Ovary (tissue), 3 donors: ENCODE results near the gene FANCC.

Source experiments
- EP300 ChIP-seq: sonication (generic); formaldehyde crosslinking; IDR thresholded peaks from one replicate; pipeline ENCODE4 v1.6.1; 2017; ENCODE audit warnings: antibody characterized with exemption
- POLR2A ChIP-seq: fragments of 450-650 bp; IDR thresholded peaks from one replicate; pipeline ENCODE4 v1.6.1; 2017; ENCODE audit warnings: antibody characterized with exemption, mild to moderate bottlenecking, moderate library complexity
- TF ChIP-seq, protein P1 (sequence below), 3 donors: fragments of 450-650 bp in 2 of 3; fragments of 200-600 bp in 1 of 3; IDR thresholded peaks; one replicate each; pipeline versions ENCODE4 v1.5.1 to v1.8.0; 2016 to 2022; ENCODE audit warnings: antibody characterized with exemption in 3 of 3, mild to moderate bottlenecking in 1 of 3
- donor health status: DM: no; HTN: no; CAD: no.

DNA sequence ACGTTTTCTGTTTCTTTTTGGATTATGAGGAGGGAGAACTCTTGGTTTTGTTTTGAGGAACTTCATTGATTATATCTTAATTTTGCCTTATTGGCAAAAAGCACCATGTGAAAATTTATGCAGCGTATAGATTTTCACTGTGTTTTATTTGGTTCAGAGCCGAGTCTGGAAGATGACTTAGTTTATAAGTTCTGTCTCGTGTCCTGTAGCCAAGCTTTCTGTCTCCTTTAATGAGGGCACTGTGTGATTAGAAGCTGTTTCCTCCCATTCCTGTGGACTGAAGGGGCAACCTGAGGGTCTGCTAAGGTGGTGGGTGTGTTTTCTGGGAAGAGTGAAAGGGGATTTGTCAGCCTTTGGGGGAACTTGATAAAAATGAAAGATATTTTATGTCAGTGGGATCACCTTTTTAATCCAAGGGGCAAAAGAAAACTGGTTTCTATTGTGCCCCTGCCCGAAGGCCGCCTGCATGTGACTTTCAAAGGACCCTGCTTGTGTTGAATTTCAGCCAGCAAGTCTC is 262.1 kb downstream of the FANCC start:
- TF ChIP-seq, protein P1, sequence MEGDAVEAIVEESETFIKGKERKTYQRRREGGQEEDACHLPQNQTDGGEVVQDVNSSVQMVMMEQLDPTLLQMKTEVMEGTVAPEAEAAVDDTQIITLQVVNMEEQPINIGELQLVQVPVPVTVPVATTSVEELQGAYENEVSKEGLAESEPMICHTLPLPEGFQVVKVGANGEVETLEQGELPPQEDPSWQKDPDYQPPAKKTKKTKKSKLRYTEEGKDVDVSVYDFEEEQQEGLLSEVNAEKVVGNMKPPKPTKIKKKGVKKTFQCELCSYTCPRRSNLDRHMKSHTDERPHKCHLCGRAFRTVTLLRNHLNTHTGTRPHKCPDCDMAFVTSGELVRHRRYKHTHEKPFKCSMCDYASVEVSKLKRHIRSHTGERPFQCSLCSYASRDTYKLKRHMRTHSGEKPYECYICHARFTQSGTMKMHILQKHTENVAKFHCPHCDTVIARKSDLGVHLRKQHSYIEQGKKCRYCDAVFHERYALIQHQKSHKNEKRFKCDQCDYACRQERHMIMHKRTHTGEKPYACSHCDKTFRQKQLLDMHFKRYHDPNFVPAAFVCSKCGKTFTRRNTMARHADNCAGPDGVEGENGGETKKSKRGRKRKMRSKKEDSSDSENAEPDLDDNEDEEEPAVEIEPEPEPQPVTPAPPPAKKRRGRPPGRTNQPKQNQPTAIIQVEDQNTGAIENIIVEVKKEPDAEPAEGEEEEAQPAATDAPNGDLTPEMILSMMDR (IDR thresholded peaks at IDR 0.05): no peak
- no peak for TF ChIP-seq EP300
- TF ChIP-seq POLR2A: no peak
